NCI-H345 treated with DMSO at 0.1 percent for 48 hours (cell line): Measurements from ENCODE around the gene ENOPH1.

Experiments used
- DNase-seq: peaks from one replicate; lab custom pipeline; 2025; ENCODE audit not compliant: unreplicated experiment; lab: John Stamatoyannopoulos, UW

ENOPH1 gene

GRCh38 chr4:82425478-82425877 lies 4.9 kb upstream of the ENOPH1 start:
- DNase-seq = no peak

GRCh38 chr4:82428526-82428968 lies 1.8 kb upstream of the ENOPH1 start:
- peak; percentile 55 for DNase-seq

DNA sequence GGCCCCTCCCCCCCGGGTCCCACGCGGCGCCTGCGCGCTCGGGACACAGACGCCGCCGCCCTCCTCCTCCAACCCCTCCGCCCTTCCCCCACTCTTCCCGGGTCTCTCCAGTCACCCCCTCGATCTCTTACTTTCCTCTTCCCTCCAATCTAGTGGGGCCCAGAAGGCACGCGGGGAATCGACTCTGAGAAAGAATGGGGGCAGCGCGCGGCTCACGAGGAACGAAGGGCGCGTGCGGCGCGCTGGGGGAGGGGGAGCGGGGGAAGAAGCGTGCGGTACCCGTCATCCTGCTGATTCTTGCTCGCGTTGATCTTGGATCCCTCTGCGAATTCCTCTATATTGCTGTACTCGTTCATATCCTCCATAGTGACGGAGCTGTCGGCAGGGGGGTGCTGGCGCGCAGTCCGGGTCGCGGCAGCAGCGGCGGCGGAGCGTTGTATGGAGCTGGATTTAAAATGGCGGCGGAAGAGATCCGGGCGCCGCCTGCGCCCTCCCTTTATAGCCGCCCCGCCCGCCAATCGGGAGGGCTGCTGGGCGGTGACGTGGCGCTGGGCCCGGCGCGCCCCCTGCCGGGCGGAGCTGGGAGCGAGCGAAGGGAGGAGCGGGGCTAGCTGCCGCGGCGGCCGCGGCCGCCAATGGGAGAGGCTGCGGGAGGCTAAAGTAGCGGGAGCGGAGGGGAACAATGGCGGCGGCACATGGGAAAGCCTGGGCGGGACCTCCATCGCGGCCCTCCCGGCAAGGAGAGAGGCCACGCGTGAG lies 1.2 kb upstream of the ENOPH1 start:
- peak; percentile 83 for DNase-seq

DNA sequence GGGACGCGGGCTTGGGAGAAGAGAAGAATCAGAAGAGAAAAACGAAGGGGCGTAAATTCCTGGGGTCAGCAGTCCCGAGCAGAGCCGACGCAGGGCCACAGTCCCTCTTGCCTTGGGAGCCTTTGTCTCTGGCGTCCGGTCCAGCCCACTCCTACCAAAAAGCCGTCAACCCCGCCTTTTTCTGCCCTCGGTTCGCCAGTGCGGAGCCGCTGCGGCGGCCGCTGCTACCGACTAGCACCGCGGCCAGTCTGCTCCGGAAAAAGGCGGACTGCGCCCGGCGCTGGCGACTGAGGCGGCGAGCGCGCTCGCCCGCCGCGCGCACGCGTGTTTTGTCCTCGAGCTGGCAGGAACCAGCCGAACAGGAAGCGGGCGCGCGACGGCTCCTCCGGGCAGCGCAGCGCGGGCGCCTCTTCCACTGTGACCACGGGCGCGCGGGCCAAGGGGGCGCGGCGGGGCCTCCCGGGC lies 630 bp upstream of the ENOPH1 start:
- no peak for DNase-seq

DNA sequence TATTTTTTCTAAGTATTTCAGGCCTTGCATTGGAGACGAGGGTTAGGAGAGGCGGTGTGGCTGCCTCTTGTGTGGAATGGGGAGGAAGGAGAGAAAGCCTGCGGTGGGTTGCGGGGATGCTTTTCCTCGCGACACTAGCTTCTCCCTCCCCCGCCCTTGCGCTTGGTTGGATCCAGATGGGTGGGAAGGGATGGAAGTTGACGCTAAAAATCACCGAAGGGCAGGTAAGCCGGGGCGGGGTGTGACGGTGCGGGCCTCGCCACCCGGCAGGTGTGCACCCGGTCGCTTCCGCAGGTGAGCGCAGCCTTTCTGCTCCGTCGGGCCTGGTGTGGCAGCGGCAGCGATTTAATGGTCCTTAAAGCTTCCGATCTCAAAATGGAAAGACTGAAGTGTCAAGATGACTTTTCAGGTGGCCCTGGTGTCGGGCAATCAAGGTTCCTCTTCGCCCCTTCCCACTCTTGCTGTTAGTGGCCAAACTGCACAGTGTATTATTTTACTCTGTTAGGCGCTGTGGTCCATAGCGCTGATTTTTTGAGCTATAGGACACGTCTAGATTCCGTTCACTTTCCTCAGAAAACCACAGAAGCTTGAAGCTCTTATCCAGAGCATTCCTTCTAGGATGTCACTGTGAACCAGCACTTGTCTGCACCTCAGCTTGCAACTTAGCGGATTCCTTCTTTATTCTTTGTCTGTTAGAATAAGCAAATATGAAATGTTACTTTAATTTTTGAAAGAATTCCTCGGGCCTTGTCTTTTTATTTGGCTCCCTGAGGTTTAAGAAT lies 765 bp downstream of the ENOPH1 start:
- peak; percentile 9 for DNase-seq

DNA sequence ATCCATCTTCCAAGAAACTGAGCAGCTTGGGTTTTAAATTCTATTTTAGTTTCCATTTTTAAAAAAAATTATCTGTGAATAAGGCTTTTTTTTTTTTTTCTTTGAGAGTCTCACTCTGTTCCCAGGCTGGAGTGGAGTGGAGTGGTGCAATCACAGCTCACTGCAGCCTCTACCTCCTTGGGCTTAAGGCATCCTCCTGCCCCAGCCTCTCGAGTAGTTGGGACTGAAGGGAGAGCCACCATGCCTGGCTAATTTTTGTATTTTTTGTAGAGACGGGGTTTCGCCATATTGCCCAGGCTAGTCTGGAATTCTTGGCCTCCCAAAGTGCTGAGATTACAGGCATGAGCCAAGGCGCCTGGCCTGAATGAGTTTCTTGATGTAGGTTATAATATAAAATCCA lies 1.4 kb downstream of the ENOPH1 start:
- DNase-seq = no peak

- no peak for DNase-seq
Observed at GRCh38 chr4:82432596-82432995, 2.2 kb downstream of the ENOPH1 start.

DNA sequence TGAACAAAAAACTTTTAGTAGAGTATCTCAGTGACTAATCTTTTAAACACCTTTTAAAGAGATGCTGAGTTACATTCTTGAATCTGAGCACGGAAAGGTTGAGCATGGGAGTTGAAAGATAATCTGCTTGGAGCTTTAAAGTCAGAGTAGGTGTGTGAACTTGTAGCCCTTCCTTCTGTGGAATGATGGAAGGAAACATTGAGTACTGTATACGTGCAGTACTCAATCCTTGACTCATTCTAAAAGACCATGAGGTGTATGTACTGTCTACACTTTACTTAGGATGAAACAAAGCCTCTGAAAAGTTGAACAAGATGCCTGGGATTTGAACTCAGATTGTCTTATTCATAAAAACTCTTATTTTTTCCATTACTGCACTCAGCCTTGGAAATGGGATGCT lies 3.4 kb downstream of the ENOPH1 start:
- no peak for DNase-seq

GRCh38 chr4:82434949-82435348 lies 4.6 kb downstream of the ENOPH1 start:
- no peak for DNase-seq

GRCh38 chr4:82436130-82436529 lies 5.7 kb downstream of the ENOPH1 start:
- DNase-seq = no peak

GRCh38 chr4:82436780-82437179 lies 6.4 kb downstream of the ENOPH1 start:
- DNase-seq = no peak

DNA sequence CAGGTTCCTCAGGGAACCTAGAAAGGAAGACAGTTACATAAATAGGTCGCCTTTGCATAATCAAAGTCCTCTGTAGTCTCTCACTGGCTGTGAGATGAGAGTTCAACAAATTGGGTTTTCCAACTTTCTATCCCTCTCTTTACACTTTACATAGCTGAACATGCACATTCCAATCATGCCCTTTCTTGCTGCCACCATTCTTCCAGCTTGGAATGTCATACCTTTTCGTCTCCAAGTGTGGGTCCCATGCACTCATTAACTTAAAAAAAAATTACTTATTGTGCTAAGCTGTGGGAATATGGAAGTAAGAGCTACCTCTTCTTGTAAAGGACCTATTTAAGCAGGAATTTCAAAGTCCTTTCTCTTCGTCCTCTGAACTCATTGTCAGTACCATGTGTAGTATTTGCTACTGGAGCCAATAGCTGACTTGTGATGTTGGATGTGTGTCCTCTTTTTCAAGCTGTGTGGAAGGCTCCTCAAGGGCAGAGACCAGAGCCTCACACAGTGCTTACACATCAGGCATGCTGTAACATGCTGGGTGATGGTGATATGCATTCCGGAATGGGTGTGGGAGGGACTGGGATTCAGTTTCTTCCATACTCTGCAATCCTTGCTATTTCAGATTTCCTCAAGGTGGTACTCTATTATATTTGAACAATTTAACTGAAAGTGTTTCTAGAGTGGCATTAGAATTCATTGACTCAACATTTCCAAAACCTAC lies 7.1 kb downstream of the ENOPH1 start:
- no peak for DNase-seq

DNA sequence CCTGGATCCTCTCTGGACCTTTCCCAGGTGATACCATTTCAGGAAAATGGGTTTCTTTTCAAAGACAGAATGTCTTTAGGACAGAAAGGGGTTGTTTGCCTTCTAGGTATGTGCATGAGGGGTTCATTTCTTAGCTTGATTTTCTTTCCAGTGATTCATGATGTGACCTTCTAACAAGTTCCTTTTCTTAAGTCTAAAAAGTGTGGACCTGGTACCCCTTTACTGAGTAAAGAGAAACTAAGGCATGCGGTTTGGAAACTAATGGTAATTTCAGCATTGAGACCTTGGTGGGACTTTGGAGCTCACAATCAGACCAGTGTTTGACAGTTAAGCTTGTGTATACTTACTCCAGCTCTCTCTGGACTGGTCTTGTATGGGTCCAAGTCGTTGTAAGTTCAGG lies 8.7 kb downstream of the ENOPH1 start:
- DNase-seq = no peak

DNA sequence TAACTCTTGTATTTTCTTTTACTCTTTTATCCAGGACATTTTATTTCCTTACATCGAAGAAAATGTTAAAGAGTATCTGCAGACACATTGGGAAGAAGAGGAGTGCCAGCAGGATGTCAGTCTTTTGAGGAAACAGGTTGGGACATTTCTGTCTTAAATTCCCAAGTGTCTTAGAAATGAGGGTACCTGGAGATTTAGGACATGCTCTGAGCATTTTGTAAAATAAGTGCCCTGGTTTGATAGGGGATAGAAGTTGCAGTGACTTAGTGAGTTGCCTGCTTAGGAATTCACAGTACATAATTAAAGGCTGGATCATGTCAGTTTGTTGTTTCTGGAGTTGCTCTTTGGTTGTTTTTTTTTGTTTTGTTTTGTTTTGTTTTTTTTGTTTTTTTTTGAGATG lies 17.5 kb downstream of the ENOPH1 start:
- DNase-seq = no peak

DNA sequence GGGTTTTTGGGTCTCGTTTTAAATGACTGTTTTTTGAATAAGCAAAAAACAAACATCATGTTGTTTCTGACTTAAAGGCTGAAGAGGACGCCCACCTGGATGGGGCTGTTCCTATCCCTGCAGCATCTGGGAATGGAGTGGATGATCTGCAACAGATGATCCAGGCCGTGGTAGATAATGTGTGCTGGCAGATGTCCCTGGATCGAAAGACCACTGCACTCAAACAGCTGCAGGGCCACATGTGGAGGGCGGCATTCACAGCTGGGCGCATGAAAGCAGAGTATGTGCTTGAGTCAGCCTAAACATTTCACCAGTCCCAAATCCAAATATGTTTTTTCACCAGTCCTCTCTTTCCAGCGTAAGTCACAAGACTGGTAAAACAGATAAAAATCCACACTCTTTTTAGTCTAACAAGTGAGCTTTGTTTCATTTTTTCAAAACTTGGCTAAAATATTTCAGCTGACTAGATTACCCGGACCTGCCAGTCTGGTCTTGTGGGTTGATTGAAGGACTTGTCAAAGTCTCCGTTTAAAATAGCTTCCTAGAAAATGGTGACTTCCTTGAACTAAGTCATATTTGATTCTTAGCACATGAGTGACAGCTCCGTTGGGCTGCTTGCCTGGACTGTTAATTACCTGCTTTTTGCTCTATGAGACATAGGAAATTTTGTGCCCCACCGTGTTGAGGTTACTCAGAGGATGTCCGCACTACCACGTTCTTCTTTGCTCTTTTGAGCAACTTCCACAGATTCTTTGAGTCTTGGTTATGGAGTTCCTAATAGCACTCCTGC lies 20.8 kb downstream of the ENOPH1 start:
- no peak for DNase-seq

DNA sequence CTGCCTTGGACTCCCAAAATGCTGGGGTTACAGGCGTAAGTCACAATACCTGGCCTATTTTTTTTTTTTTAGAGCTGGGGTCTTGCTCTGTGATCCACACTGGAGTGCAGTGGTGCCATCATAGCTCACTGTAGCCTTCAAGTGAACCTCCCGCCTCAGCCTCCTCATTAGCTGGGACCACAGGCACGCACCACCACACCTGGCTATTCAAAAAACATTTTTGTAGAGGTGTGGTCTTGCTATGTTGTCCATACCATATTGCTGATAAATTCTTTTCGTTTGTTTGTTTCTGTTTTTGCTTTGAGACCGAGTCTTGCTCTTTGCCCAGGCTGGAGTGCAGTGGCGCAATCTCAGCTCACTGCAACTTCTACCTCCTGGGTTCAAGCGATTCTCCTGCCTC lies 21.6 kb downstream of the ENOPH1 start:
- no peak for DNase-seq

- DNase-seq = no peak
Observed at GRCh38 chr4:82457266-82457665, 26.9 kb downstream of the ENOPH1 start.

GRCh38 chr4:82458729-82459128 lies 28.3 kb downstream of the ENOPH1 start:
- no peak for DNase-seq

DNA sequence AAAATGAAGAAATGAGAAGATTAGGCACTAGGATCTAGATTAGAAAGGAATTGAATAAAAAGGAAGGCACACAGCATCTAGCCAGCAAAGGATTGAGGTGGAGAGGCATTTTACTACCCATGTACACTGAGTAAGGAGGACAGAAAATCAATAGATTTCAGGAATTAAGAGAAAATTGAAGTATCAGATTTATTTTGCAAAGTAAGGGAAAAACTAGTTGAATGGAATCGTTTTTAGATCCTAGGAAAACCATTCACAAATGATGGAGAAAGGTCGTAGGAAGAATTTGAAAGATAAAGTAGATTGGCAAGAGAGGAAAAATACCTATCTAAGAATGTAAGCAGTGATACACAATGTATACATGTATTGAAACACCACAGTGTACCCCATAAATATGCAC lies 31.3 kb downstream of the ENOPH1 start:
- DNase-seq = no peak

GRCh38 chr4:82462415-82462831 lies 32.0 kb downstream of the ENOPH1 start:
- DNase-seq = peak; percentile 27

DNA sequence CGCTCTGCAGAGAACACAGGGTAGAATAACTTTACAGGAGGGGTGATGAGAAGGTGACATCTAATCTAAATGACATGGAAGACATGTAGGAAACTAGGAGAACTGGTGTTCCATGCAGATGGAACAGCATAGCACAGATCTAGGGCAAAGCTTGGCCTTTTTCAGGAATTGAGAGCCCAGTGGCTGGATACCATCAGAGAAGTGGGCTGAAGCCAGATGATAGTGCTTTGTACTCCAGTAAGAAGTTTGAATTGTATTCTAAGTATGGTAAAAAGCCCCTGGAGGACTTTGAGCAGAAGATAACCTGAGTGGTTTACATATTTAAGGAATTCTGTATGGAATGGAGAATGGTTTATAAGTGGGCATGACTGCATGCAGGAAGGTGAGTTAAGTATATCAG lies 32.8 kb downstream of the ENOPH1 start:
- no peak for DNase-seq
